ENCODE measurements around the gene RAP1A. TPM values are rescaled to one million over a fixed set of nuclear protein-coding genes. Genes with fewer than 3 reads are reported as not detected.

The RAP1A gene
- polyA plus RNA-seq, 1 donor: 50.2 TPM

Other genes with a start within 250 kb of the RAP1A start
- 1.4 TPM for gene OVGP1, start 192.1 kb upstream of the RAP1A start, polyA plus RNA-seq (ENCODE audit: insufficient read length)
- gene WDR77, start 170.5 kb upstream of the RAP1A start, polyA plus RNA-seq (ENCODE audit: insufficient read length): 35.6 TPM
- gene ATP5PB, start 170.3 kb upstream of the RAP1A start, polyA plus RNA-seq (ENCODE audit: insufficient read length): 265 TPM
- gene C1orf162, start 145.8 kb upstream of the RAP1A start, polyA plus RNA-seq (ENCODE audit: insufficient read length): 3.9 TPM
- gene ADORA3, start 116.2 kb upstream of the RAP1A start, polyA plus RNA-seq (ENCODE audit: insufficient read length): 1.2 TPM
- 0.27 TPM for gene TMIGD3, start 116.2 kb upstream of the RAP1A start, polyA plus RNA-seq (ENCODE audit: insufficient read length)
- gene INKA2, start 119.6 kb downstream of the RAP1A start, polyA plus RNA-seq (ENCODE audit: insufficient read length): 59.2 TPM
- gene DDX20, start 136.1 kb downstream of the RAP1A start, polyA plus RNA-seq (ENCODE audit: insufficient read length): 11.3 TPM